NOMO-1 (cell line): ENCODE results near the gene GRM1.

ENCODE experiments used
- DNase-seq, 2 experiments: peaks; one replicate each; lab custom pipeline; 2025; ENCODE audit not compliant: unreplicated experiment in 2 of 2; lab: John Stamatoyannopoulos, UW

GRM1 gene

DNA sequence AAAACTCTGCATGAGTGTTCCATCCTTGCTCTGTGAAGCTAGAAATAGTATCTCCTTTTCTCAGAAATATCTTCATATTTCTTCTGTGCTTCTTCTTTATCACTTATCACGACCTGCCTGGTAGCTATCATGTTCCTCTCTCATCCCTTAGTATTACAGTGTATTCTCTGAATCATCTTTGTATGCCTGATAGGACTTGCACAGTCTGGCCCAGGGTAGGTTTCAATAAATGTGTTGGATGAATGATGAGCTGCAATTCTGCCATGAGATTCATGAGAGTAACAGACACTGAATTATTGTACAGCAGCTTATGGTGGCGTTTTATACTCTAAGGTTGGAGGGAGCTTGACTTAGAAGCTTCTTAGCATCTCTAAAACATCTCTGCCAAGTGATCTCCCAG lies 66.6 kb downstream of the GRM1 start:
- DNase-seq: no peak

- no peak for DNase-seq
These were observed 68.7 kb downstream of the GRM1 start for GRCh38 chr6:146097586-146097985.

- DNase-seq: no peak
These were observed 71.9 kb downstream of the GRM1 start for GRCh38 chr6:146100776-146101175.

DNA sequence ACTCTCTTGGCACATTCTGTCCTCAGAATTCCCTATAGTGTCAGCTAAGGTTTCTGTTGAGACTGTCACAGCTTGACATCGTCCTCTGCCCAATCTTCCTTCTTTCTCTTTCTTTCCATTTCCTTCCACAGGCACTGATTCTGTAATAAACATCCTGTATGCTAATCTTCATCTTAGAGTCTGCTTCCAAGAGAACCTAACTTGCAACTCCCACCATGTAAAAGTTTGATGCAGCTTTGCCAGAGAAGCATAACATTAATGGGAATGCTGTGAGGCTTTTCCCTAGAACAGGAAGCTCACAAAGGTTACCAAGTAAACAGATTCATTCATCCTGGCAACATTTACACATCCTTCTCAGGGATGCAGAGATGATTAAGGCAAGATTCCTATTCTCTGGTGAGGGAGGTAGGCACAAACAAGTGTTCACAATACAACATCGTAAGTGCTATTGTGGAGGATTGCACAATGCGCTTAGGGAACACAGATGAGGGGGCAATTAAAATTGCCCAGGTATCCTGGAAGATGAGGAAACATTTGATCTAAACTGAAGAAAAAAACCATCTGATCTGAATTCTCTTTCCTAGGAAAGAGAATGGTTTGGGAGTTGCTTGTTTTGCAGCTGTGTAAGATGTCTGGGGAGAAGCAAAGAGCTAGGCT lies 74.7 kb downstream of the GRM1 start:
- DNase-seq: no peak

- DNase-seq: no peak
These were observed 77.7 kb downstream of the GRM1 start for GRCh38 chr6:146106532-146106931.

DNA sequence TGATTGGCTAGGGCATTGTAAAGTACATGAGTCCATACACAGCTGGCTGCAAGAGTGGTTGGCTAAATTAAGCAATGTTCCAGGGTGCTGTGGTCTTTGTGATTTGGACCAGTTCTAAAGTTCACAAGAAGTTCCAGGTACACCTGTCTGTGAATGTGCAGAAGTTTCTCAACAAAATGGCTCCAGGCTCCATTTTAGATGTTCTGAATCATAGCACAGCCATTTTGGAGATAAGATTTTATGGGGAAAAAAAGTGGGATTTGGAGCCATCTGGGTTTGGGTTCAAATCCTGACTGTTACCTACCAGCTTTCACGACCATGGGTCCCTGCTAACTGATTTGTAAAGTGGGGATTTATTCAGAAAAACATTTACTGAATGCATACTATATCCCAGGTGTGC lies 82.1 kb downstream of the GRM1 start:
- no peak for DNase-seq

- DNase-seq: no peak
These were observed 83.1 kb downstream of the GRM1 start for GRCh38 chr6:146111881-146112450.

GRCh38 chr6:146113084-146113623 lies 84.3 kb downstream of the GRM1 start:
- no peak for DNase-seq

GRCh38 chr6:146123616-146124015 lies 94.8 kb downstream of the GRM1 start:
- DNase-seq: no peak

DNA sequence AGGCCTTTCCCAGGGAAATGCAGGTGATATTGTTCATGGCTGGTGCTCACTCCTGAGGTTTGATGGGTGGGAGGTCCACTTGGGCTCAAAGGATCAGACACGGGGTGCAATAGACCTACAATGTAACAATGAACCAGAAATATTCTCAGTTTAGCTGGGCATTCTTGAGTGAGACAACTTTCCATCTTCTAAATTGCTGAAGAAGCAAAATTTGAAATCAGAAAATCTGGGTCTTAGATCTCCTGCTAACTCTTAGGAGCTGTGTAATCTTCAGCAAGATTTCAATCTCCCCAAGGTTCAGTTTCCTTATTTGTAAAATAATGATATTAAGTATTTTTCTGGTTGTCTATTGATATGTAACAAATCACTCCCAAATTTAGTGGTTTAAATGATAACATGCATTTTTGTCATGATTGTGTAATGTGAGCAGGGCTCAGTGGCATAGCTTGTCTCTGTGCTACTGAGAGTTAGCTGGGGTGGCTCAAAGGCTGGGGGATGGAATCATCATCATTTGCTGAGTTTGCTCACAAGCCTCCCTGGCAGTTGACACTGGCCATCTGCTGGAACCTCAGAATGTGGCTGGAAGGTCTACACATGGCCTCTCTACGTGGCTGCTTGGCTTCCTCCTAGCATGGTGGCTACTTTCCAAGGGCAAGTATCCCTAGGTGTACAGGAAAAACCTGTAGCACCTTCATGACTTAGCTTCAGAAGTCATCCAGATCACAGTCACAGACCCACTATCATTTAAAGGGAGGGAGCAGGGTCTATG lies 98.8 kb downstream of the GRM1 start:
- DNase-seq: no peak

GRCh38 chr6:146133866-146134265 lies 105.0 kb downstream of the GRM1 start:
- no peak for DNase-seq

GRCh38 chr6:146135167-146135566 lies 106.3 kb downstream of the GRM1 start:
- no peak for DNase-seq

- DNase-seq: no peak
These were observed 118.0 kb downstream of the GRM1 start for GRCh38 chr6:146146836-146147235.

DNA sequence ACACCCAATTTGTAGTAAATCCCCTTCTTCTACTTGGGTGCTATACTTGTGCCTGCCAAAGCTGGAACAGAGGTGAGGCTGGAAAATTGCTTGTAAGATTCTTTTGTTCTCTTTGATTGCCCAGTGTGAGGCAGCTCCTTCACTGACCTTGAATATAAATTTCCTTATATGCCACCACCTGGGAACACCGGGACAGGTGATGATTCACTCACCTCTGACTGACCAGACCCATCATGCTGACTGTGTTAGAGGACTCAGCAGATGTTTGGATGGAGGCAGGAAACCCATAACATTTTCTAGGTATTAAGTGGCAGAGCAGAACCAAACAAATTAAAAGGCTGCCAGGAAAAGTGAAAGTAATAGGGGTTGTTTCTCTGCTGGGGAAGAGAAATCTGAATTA lies 120.9 kb downstream of the GRM1 start:
- no peak for DNase-seq

DNA sequence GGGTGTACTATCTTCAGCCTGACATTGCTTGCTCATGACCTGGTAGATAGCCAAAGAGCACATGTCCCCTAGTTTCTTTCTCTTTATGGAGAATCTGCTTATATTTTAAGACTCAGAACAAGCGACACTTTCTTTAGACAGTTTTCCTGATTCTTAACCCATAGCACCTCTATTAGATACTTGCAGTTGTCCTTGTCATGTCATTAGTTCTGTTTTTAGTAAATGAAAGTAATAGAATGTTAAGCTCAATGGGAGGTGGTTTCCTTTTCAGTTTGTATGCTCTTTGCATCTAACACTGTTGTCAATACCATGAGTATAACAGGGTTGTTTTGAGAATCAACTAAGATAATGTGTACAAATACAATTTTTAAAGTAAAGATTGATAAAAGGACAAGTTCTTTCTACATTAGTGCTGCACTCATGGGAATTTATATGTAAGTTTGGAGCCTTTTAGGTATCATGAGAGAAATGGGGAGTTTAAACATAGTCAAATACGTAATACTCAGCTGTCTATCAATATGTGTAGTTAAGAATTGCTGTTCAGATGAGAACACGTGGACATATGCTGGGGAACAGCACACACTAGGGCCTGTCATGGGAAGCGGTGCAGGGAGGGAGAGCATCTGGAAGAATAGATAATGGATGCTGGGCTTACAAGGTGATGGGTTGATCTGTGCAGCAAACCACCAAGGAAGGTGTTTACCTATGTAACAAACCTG lies 124.3 kb downstream of the GRM1 start:
- DNase-seq: no peak

GRCh38 chr6:146154197-146154596 lies 125.3 kb downstream of the GRM1 start:
- DNase-seq: no peak

- DNase-seq: no peak
These were observed 132.8 kb downstream of the GRM1 start for GRCh38 chr6:146161664-146162063.

GRCh38 chr6:146169872-146170271 lies 141.0 kb downstream of the GRM1 start:
- DNase-seq: no peak

DNA sequence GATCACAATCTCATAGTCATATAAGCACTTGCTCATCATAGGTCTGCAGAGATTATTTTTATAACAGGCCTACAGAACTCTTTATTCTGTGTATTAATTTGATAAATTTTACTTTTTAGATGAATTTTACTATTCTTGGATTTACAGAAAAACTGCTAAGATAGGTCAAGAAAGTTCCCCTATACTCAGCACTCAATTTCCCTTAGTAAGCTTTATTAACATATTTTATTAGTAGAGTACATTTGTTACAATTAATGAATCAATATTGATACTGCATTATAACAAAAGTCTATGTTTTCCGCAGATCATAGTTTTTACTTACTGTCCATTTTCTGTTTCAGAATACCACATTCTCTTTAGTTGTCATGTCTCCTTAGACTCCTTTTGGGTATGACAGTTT lies 148.9 kb downstream of the GRM1 start:
- no peak for DNase-seq

DNA sequence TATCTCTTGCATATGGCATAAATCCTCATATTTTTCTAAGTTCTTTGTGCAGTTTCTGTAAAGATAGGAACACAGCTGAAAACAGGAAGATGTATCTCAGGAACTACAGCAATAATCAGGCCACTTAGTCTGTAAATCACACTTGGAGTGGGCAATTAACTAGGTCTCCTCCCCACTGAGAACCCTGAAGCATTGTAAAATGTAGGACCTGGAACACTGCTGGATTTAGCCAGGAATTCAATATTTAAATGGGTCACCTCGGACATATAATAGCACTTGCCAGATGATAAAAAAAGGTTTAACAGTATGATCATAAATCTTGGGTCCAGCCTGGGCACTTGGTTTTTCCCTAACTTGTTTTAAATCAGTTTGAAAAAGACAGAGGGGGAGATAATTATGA lies 155.0 kb downstream of the GRM1 start:
- DNase-seq: no peak

DNA sequence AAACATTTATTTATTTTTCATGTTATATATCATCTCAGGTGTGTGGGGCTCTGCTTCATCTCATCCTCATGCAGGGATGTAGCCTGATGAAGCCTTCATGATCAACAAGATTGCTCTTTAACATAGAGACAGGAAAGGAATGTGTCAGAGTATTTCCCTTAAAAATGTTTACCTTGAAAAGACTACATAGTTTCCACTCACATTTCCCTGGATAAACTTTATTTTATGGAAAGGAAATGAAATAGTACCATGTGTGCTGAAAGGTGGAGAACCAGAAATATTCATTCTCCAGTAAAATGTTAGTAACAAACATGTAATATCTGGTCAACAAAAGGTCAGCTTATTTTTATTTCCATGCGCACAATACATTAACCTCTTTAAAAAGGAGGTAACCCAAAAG lies 155.8 kb downstream of the GRM1 start:
- no peak for DNase-seq
